Activated CD4-positive, alpha-beta T cell treated with anti-CD3 and anti-CD28 coated beads for 1 hour (primary cell): ENCODE data around the gene MLH1.
A peak's percentile ranks its signal among the peaks of the same experiment; 100 is the strongest.
"Not testable (repeated sequence)": the region's sequence is repeated elsewhere in the genome, so short reads cannot be mapped to it uniquely, and the experiment has no call there.

Experiments
- DNase-seq: peaks from one replicate; pipeline ENCODE4 v3.0.0-alpha.2; 2020

The MLH1 gene

GRCh38 chr3:36993326-36994283, at the start of gene MLH1:
Gene MLH1 (plus strand): TSS chr3:36993518. CDS start chr3:36993548, 30 bp downstream.
- peak; percentile 89 for DNase-seq

GRCh38 chr3:36943601-36944000, 49.7 kb upstream of the MLH1 start:
- DNase-seq, result no peak

- DNase-seq, result peak; percentile 12
These were observed 49.2 kb upstream of the MLH1 start for GRCh38 chr3:36944012-36944640.

GRCh38 chr3:36944641-36945270, 48.6 kb upstream of the MLH1 start, which contains the start of gene TRANK1:
Gene TRANK1 (minus strand): TSS chr3:36945054. CDS start chr3:36944809, 245 bp downstream.
- DNase-seq, result peak; percentile 69

- DNase-seq, result no peak
These were observed 47.9 kb upstream of the MLH1 start for GRCh38 chr3:36945333-36945980.

- DNase-seq, result not testable (repeated sequence)
These were observed 45.5 kb upstream of the MLH1 start for GRCh38 chr3:36947814-36948213.

GRCh38 chr3:36954452-36955134, 38.7 kb upstream of the MLH1 start:
- DNase-seq, result no peak

GRCh38 chr3:36956155-36956554, 37.2 kb upstream of the MLH1 start:
- DNase-seq, result no peak

GRCh38 chr3:36957063-36957462, 36.3 kb upstream of the MLH1 start:
- no peak for DNase-seq

GRCh38 chr3:36957862-36958686, 35.2 kb upstream of the MLH1 start:
- DNase-seq, result no peak

GRCh38 chr3:36959821-36960220, 33.5 kb upstream of the MLH1 start:
- no peak for DNase-seq

- no peak for DNase-seq
These were observed 32.8 kb upstream of the MLH1 start for GRCh38 chr3:36960502-36960901.

GRCh38 chr3:36963008-36963407, 30.3 kb upstream of the MLH1 start:
- not testable (repeated sequence) for DNase-seq

- DNase-seq, result no peak
These were observed 29.0 kb upstream of the MLH1 start for GRCh38 chr3:36964331-36964730.

GRCh38 chr3:36964817-36965216, 28.5 kb upstream of the MLH1 start:
- no peak for DNase-seq

GRCh38 chr3:36965440-36965839, 27.9 kb upstream of the MLH1 start:
- DNase-seq, result no peak

GRCh38 chr3:36969085-36969484, 24.2 kb upstream of the MLH1 start:
- no peak for DNase-seq

- DNase-seq, result no peak
These were observed 23.5 kb upstream of the MLH1 start for GRCh38 chr3:36969540-36970432.

- no peak for DNase-seq
These were observed 21.2 kb upstream of the MLH1 start for GRCh38 chr3:36972163-36972562.

GRCh38 chr3:36973139-36973538, 20.2 kb upstream of the MLH1 start:
- no peak for DNase-seq
